Chondrocyte (in vitro differentiated cells): ENCODE results near the gene MGARP. TPM values are rescaled to one million over a fixed set of nuclear protein-coding genes. Genes with fewer than 3 reads are reported as not detected.

Experiments
- DNase-seq: peaks from one replicate; pipeline ENCODE4 v3.0.0; 2021; ENCODE audit warnings: mixed read lengths, low spot score
- H3K27ac Mint-ChIP-seq: one replicate; pipeline ENCODE4 v1.8.0; 2021; ENCODE audit warnings: mild to moderate bottlenecking, moderate library complexity, mixed read lengths; ENCODE audit not compliant: unreplicated experiment
- H3K27me3 Mint-ChIP-seq: 2 replicates; pipeline ENCODE4 v1.8.0; 2021; ENCODE audit warnings: low read depth, mixed read lengths
- H3K36me3 Mint-ChIP-seq: 2 replicates; pipeline ENCODE4 v1.8.0; 2021; ENCODE audit warnings: low read depth, mixed read lengths
- H3K4me1 Mint-ChIP-seq: 2 replicates; pipeline ENCODE4 v1.8.0; 2021; ENCODE audit warnings: low read depth, mild to moderate bottlenecking, mixed read lengths
- H3K4me3 Mint-ChIP-seq: one replicate; pipeline ENCODE4 v1.8.0; 2021; ENCODE audit warnings: mild to moderate bottlenecking, moderate library complexity, mixed read lengths; ENCODE audit not compliant: unreplicated experiment
- H3K9me3 Mint-ChIP-seq: 2 replicates; pipeline ENCODE4 v1.8.0; 2021; ENCODE audit warnings: low read depth, mixed read lengths
- total RNA-seq: library from RNA; stranded (reverse); gene quantifications from 3 replicates; pipeline ENCODE4 v1.2.1, GENCODE V29; 2021
- TF ChIP-seq, protein P1 (sequence below): fragments of 200-600 bp; sonication (generic); IDR thresholded peaks from 2 replicates; pipeline ENCODE4 v1.5.0; 2021; ENCODE audit warnings: antibody characterized with exemption, mild to moderate bottlenecking, moderate library complexity

Gene MGARP
- total RNA-seq, 1 donor from 2014 or later, result 3.5 TPM

DNA sequence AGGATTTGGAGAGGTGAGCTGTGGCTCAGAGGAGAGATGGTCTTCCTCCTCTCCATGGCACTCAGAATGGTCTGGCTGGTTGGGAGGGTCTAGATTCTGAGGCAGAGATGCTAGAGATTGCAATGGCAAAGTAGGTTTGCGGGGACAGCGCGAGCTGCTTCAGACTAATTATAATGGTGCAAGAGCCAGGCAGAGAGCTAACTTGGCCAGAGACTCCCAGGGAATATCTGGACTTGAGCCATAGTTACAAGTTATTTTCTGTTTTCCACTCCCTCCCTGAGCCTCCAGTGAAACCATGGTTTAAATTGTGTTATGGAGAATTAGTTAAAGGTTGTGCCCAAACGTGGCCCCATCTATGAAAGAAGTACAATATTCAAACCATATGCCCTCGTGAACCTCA lies 58.3 kb downstream of the MGARP start:
- no peak overlapping the region for H3K4me3 Mint-ChIP-seq
- no peaks in the 10 kb centered on the region for H3K27me3 Mint-ChIP-seq
- peaks cover 4% of the 10 kb centered on the region for H3K9me3 Mint-ChIP-seq
- no peaks in the 10 kb centered on the region for H3K36me3 Mint-ChIP-seq
- DNase-seq, result no peak
- peaks cover 6% of the 10 kb centered on the region for H3K4me1 Mint-ChIP-seq
- H3K27ac Mint-ChIP-seq, result no peak overlapping the region
- TF ChIP-seq, protein P1, sequence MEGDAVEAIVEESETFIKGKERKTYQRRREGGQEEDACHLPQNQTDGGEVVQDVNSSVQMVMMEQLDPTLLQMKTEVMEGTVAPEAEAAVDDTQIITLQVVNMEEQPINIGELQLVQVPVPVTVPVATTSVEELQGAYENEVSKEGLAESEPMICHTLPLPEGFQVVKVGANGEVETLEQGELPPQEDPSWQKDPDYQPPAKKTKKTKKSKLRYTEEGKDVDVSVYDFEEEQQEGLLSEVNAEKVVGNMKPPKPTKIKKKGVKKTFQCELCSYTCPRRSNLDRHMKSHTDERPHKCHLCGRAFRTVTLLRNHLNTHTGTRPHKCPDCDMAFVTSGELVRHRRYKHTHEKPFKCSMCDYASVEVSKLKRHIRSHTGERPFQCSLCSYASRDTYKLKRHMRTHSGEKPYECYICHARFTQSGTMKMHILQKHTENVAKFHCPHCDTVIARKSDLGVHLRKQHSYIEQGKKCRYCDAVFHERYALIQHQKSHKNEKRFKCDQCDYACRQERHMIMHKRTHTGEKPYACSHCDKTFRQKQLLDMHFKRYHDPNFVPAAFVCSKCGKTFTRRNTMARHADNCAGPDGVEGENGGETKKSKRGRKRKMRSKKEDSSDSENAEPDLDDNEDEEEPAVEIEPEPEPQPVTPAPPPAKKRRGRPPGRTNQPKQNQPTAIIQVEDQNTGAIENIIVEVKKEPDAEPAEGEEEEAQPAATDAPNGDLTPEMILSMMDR, result no peak

DNA sequence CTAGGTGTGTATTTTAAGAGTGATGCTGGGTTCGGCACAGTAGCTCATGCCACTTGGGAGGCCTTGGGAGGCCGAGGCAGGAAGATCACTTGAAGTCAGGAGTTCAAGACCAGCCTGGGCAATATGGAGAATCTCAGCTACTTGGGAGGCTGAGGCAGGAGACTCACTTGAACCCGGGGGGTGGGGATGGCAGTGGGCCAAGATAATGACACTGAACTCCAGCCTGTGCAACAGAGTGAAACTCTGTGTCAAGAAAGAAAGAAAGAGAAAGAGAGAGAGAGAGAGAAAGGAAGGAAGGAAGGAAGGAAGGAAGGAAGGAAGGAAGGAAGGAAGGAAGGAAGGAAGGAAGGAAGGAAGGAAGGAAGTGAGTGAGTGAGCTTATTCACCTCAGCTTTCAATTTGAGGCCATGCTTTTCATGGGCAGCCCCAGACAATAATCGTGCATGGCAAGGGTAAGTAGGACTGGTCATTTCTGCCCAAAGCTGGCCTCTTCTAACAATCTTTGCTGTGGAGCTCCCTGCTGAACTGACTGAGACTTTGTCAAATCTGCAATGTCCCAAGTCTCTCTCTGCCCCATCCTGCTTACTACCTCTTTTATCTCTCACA lies 60.5 kb downstream of the MGARP start:
- peaks cover 4% of the 10 kb centered on the region for H3K9me3 Mint-ChIP-seq
- H3K27ac Mint-ChIP-seq, result no peak overlapping the region
- no peak for DNase-seq
- TF ChIP-seq, protein P1, result no peak
- no peaks in the 10 kb centered on the region for H3K36me3 Mint-ChIP-seq
- H3K4me1 Mint-ChIP-seq, result peaks cover 6% of the 10 kb centered on the region
- no peak overlapping the region for H3K4me3 Mint-ChIP-seq
- no peaks in the 10 kb centered on the region for H3K27me3 Mint-ChIP-seq

Other genes starting within 250 kb of the MGARP start
- gene ELF2, start 103.0 kb downstream of the MGARP start, total RNA-seq, result 30.2 to 34.2 TPM (median 32.3 TPM) in 3 replicates
- gene NAA15, start 21.3 kb upstream of the MGARP start, total RNA-seq, result 35.3 to 44.1 TPM (median 35.5 TPM) in 3 replicates
- 37.5 to 50.2 TPM (median 43.0 TPM) in 3 replicates for gene NDUFC1, start 22.3 kb upstream of the MGARP start, total RNA-seq
- gene RAB33B, start 173.9 kb upstream of the MGARP start, total RNA-seq, result 12.4 to 14.2 TPM (median 13.8 TPM) in 3 replicates